GM21515 (cell line): ENCODE data around the gene CDCA5.

ENCODE experiments used
- ATAC-seq: cut with Tn5 transposase; IDR thresholded peaks from one replicate; pipeline ENCODE4 v1.9.1; 2021; ENCODE audit not compliant: unreplicated experiment

The CDCA5 gene

DNA sequence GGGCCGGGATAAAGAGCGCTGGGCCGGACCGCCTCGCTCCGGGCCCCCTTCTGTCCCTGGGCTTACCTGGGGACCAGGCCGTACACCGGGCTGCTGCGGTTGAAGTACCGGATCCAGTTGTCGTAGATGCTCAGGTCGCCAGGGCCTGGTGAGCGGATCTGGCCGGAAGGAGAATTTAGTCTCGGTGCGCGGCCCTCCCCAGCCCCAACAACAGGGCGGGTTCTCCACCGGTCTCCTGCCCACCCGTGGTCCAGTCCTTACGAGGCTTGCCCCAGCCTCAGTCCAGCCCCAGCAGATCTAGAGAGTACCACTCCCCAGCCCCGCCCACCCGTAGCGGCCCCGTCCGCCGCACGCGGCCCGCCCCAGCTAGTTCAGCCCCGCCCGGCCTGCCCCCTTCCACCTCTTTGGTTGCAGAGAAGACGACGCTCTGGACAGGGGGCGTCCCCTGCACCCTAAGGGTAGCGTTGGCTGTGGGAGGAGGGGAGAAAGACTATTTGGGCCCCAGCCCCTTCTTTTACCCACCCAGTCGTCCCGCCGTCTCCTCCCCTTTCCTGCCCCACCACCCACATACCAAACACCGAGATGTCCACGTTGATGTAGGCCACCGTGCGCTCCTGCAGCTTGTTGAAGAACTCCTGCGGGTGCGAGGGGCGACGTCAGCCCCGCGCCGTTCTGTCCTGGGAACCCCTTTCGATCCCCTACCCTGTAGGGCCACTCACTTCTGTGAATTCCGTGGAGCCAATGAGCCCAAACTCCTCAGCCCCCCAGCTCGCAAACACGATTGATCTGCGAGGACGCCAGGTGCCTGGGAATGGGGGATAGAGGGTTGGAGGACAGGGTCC is 36.0 kb downstream of the CDCA5 start:
- no peak for ATAC-seq

DNA sequence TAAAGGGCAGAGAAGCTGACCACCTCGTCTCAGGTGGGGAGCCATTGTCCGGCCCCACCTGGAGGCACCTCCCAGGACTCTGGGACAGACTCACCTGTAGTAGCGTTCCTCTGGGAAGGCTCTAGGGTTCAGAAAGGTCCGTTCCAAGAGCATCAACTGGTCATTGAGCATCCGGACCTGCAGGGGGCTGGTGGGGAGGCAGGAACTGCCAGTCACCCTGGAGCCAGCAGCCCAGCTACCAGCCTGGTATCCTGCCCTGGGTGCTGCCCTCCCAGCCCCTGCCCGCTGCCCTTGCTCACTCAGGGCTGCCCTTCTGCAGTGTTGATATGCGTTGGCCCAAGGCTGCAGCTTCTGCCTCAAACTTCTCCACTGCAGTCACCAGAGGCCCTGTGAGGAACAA is 38.1 kb downstream of the CDCA5 start:
- no peak for ATAC-seq

DNA sequence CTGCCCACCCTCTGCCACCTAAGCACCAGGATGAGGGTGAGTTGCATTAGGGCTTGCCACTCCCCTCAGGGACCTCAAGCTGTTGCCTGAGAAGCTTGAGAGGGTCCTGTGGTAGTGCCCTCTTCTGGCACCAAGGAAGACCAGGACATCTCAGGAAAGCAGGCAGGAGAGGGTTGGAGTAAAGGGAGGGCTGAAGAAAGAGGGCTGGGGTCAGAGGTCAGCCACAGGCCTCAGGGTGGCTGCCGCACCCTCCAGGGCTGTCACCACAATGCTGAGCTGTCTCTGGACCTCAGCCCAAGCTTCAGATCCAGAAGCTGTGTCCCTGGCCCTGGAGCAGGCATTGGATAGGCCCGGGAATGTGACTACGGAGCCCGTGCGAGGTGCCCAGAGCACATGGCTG is 38.8 kb downstream of the CDCA5 start:
- no peak for ATAC-seq

DNA sequence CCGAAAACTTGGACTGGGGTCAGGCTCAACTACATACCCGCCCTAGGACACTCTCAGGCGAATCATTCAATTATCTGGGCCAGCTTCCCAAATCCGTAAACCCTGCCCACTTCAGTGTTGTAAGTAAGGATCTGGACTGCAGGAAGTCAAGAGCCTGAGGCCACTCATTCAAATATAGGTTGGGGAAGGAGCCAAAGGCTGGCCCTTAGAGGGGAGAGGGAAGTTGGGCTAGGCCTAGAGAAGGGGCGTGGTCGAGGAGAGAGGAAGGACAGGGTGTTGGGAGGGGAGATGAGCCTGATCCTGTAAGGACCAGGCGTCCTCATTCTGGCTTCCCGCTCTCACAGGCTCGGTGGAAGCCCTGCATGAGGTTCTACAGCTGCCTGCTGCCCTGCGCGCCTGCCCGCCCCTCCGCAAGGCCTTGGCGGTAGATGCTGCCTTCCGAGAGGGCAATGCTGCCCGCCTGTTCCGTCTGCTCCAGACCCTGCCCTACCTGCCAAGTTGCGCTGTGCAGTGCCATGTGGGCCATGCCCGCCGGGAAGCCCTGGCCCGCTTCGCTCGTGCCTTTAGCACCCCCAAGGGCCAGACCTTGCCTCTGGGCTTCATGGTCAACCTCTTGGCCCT is 39.8 kb downstream of the CDCA5 start:
- ATAC-seq: no peak

DNA sequence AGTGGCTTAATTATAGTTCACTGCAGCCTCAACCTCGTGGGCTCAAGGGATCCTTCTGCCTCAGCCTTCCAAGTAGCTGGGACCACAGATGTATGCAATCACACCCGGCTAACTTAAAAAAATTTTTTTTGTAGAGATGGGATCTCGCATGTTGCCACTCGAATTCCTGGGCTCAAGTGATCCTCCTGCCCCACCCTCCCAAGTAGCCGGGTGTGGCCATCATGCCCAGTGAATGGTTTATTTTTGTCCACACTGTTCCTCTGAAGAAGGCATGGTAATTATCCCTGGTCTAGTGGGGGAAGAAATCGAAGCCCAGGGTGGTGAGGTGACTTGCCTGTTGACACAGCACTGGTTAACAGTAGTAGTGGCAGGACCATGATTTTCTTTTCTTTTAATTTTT is 40.9 kb downstream of the CDCA5 start:
- no peak for ATAC-seq

DNA sequence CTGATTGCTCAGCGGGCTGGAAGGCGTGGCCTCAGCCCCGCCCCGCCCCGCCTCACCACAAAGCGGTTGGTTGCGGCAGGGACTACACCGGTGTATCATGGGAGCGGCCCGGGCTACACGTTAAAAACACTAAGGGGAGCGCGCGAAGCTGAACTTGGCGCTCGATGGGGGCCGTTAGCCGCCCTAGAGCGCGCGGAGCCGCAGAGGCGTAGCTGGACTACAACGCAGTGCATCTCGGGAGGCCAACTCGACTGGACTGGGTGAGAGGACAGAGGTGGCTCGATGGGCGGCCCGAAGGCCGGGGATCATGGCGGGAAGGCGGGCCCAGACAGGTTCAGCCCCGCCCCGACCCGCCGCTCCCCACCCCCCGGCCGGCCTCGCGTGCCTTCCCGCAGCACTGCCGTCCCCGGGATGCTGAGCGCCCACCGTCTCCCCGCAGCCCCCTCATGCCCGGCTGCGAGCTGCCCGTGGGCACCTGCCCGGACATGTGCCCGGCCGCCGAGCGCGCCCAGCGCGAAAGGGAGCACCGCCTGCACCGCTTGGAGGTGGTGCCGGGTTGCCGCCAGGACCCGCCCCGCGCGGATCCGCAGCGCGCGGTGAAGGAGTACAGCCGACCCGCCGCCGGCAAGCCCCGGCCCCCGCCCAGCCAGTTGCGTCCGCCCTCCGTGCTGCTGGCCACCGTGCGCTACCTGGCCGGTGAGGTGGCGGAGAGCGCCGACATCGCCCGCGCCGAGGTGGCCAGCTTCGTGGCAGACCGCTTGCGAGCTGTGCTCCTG is 42.8 kb downstream of the CDCA5 start, which contains the start of gene SAC3D1:
TSS of gene SAC3D1 (plus strand) at position 364 of the 776 bp plus-strand sequence. CDS start at position 447, 83 bp downstream.
- peak; percentile 75 for ATAC-seq

DNA sequence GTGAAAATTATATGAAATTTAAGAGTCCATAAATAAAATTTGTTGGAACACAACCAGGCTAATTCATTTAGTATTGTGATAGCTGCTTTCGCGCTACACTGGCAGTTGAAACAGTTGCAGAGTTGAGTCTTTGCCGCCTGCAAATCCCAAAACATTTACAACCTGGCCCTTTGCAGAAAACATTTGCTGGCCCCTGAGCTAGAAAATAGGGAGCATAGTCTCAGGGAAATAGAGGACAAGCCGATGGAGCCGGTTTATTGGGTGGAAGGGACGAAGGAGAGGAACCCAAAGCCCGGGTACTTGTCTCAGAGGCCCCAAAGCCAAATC is 43.4 kb downstream of the CDCA5 start:
- no peak for ATAC-seq

DNA sequence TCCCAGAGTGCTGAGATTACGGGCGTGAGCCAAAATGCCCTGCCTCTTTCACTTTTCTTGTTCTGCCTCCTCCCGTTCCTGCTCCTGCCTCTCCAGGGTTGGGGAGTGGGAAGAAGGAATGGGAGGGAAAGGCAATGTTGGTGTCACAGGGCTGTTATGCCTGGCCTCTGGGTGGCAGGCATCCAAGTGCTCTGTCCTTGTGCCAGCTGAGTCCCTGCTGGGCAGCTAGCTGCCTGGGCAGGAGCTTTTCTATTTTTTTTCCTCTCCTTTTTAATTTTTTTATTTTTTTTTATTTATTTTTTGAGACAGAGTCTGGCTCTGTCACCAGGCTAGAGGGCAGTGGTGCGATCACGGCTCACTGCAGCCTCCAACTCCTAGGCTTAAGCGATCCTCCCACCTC is 46.9 kb downstream of the CDCA5 start:
- no peak for ATAC-seq

DNA sequence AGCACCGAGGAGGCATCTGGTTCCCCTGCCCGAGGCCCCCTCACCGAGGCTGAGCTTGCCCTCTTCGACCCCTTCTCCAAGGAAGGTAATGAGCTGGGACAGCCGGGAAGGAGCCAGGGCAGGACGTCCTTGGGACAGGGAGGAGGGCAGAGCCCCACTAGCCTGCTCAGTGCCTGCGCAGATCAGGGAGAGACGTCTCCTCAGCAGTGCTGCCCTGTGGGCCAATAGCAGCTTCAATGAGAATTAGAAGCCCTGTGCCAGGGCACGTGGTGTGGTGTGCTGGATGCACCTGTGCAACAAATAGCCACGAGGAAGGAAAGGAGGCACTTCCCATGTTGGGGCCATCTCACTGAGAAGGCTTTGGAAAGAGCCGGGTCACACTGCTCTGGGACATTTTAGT is 48.3 kb downstream of the CDCA5 start:
- no peak for ATAC-seq

DNA sequence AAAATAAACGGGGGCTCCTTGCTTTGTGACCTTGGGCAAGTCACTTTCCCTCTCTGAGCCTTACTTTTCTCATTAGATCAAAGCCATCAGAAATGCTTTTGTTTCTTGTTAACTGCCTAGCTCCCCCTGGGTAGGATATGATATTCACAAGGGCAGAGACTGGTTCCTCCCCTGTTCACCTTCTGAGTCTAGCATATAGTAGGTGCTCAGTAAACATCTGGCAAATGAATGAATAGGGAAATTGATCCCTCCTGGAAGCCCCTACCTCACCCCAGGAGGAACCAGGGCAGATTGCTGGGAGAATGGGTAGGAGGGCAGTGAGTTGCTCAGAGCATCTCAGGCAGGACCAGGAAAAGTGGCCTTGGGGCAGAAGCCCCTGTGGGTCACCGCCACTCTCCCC is 49.4 kb downstream of the CDCA5 start:
- no peak for ATAC-seq

DNA sequence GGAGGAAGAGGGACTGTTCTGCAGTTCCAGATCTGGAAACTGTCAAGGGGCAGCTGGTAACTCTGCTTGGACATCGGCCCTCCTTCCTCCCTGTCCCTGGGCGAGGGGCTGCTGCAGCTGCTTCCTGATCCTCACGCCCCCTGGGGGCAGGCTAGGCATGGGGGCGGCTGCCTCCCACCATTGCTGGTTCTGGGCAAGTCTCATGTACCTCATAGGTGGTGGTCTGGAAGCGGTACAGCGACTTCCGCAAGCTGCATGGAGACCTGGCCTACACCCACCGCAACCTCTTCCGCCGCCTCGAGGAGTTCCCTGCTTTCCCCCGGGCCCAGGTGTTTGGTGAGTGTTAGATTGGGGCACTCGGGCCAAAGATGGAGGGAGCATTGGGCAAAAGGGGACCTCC is 51.6 kb downstream of the CDCA5 start:
- ATAC-seq: no peak
